ENCODE data around the gene JARID2.
"Not testable (repeated sequence)": the region's sequence is repeated elsewhere in the genome, so short reads cannot be mapped to it uniquely, and the experiment has no call there.

Gene JARID2

DNA sequence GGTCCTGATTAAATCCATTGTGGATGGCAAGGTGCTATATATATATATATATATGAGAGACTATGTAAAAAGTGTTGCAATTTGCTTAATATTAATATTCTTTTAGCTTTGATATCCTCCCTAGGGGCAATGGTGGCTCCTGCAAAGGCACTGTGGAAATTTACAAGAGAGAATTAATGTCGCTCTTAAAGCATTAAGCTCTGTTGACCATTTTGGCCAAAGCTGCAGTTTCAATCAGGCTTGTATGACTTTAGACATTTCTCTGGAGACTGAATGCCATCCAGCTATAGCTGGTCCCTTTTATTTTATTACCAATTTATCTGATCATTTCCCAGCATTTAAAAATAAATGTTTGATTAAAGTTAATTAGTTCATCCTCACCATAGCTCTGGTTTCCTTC, 155.3 kb downstream of the JARID2 start:
- no peak for DNase-seq (ENCODE audit: low spot score)

DNA sequence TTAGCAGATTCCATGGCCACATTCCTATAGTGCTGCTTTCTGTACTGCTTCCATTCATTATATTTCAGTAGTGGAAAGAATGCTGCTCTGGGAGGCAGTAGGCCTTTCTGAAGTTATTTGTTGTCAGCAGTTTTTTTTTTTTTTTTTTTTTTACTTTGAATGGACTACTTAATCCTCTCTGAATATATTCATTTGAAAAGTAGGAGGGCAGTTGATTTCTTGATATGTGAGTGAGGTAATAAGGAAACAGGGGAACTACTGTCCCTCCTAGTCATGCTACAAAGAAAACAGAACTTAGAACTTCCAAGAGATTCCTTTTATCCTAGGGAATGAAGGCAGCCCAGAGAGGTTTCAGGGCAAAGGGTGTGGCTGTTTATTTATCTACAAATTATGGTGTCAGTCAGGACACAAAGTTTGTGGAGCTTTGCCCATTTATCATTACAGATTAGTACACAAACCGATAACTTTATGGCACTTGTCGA, 155.9 kb downstream of the JARID2 start:
- DNase-seq (ENCODE audit: low spot score): no peak

DNA sequence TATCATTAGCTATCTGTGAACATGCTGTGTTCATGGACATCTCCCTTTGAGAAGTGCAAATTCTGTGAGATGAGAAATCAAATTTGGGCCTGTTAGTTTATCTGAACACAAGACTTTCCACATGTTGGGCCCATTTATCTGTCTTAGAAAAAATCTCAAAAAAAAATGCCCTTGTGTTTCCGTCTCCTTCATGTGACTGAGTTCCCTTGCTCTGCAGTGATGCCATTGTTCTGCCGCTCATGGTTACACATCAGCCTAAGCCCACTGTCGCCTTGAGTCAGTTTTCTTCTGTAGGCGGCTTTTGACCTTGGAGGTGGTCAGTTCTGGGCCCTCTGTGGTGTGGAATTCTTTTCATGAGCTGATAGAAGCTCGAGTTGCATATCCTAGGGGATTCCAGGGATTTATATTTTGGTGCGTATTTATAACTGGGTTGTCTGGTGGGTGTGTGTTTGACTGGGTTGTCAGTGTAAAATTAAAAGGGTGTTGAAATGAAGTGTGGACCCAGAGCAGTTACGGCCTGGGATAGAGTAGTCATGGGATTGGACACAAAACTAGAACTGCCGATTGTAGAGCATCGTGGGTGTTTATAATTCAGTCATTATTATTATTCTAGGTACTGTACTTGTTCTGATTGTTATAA, 156.7 kb downstream of the JARID2 start:
- DNase-seq (ENCODE audit: low spot score): no peak

DNA sequence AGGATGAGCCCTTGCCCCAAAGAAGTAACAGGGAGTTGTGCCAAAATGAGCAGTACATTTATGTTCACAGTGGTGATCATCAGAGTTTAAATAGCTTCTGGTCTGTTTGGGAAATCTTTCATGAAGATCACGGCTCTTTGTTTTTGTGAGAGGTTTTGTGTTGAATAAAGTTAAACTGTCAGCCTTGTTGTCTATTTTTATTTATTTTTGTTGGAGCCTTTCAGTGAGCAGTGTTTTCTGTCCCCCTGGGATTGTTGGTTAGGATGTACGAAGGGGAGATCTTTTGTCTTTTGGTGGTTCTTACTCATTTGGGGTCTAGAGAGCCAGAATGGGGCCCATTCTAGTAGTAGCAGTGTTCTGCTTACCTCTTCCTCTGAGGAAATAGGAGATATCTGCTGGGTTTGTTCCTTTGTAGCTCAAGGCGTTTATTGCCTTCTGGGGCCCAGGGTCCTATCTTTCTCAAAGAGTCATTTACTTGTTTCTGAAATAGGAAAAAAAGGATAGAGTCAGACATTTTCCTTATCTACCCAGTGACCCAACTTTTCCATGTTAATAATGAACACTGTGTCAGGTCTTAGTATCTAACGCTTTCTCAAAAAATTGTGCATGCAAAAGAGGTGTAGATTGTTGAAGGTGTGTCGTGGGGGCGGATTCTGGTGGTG, 157.4 kb downstream of the JARID2 start:
- no peak for DNase-seq (ENCODE audit: low spot score)

DNA sequence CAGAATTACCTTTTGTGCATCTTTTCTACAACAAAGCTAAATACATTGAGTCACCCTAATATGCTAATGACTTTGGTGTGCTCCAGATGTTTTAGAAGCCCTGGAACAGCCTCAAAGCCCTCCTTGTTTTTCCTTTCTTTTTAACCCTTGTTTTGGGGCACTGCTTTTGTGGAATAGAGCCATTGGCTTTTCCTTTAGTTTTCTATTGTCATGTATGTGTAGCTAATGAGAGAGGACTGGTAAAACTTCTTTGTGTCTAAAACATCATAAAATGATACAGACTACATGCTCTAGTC, 158.8 kb downstream of the JARID2 start:
- no peak for DNase-seq (ENCODE audit: low spot score)

DNA sequence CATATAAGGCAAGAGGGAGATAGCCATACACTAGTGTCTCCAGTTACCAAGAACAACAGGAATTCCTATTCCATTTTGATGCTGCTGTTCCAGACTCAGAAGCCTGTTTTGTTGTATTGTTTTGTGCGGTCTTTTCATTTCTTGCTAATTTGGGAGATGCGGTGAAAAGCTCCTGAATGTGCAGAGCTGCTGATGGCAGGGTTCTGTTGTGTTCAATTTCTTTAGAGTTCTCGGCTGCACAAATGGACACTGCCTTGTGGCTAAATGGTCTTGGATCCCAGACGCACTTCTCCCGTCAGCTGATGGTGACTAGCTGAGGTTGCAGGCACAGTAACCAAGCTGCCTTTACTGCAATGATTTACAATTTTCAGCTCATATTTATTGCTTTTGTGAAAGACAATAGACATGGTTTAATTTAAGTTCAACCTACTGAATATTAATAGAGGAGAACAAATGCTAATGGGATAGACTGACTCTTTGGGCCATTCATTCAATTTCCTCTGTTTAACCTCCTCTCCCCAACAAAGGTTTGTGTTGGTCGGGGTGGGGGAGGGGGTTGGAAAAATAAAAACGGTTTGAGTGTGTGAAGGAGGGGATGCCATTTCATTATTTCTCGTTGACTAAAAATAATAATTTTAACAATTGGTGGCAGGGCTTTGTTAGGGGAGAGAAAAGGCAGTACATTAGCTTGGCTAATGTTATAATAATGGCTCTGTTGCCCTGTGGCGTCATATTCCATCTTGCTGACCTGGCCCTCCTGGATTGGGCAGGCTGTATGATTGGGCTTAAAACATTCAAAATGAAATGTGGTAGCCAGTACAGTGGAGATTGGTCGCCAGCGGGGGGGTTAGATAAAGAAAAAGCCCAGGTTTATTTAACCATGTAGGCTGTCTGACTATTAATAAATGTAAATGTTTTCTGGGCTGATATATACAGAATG, 159.5 kb downstream of the JARID2 start:
- DNase-seq (ENCODE audit: low spot score): no peak

DNA sequence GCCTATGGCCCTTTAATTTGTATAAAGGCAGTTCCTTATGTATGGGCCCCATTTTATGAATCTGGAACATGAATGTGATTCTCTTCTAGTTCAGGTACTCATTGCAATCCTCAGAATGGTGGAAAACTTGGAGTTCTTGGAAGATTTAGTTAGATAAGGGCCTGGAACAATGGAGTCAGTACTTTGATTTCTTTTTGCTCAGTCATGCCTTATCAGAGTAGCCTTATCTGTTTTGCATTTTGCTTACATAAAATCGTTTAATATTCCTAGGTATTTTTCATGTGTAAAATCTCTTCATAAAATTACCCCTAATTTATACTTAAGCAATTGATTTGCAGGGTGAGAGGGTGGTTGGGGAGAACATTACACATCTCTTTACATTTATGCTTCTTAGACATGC, 160.6 kb downstream of the JARID2 start:
- DNase-seq (ENCODE audit: low spot score): no peak

DNA sequence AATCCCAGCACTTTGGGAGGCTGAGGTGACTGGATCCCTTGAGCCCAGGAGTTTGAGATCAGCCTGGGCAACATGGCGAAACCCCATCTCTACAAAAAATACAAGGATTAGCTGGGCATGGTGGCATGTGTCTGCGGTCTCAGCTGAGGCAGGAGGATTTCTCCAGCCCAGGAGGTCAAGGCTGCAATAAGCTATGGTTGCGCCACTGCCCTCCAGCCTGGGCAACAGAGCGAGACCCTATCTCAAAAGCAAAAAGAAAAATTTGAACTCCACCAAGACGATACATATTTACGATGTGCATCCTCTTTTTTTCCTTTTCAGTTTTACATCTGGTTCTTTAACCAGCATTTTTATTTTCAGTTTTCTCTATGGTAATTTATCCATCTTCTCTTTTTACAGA, 162.1 kb downstream of the JARID2 start:
- DNase-seq (ENCODE audit: low spot score): no peak

DNA sequence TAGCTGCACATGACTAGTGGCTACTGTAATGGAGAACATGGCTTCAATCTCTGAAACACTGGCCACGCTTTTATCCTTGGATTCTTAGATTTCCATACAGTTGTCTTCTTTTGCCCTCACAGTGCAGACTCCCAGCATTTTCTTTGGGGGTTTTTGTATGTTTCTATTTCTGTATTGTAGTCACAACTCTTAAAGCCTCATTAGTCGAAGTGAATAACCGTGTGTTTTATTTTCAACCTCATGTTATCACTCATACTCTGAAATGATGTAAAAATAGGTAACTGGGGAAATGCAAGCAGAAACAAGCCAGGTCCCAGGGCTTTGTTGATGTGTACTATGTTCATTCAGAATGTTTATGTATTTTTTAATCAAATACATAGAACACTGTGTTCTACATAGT, 162.9 kb downstream of the JARID2 start:
- no peak for DNase-seq (ENCODE audit: low spot score)

DNA sequence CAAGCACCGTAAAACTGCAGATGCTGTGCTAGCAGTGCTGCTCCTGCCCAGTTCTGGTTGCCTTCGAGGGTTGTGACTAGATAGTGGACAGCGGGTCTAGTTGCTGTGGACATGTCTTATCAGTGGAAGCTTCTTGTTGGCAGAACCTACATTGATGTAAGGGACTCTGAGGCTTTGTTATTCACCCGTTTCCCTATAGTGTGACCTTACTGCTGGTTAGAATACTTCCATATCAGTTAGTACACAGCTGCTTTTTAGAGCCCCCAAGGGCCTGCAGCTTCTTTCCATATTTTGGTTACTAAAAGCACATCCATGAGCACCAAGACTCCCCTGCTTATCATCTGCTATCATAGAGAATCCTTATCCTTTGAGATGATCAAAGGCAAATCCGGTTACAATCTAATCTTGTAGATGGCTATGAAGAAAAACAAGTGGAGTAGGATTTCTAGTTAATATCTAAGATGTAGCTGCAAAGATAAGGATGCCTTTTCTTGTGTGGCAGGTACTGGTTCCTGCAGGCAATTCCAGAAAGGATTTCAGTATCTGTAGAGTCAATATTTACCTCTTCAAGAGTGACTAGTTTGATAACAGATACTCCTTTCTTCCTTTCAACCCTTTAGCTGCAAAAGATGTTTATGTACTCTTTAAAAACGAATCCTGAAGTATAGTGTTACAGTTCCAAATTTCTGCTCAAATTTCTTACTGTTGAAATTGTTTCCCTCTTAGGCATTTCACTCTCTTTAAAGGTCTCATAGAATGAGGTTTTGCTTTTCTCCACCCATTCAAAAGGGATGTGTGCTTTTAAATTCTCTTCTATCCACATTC, 163.6 kb downstream of the JARID2 start:
- no peak for DNase-seq (ENCODE audit: low spot score)

DNA sequence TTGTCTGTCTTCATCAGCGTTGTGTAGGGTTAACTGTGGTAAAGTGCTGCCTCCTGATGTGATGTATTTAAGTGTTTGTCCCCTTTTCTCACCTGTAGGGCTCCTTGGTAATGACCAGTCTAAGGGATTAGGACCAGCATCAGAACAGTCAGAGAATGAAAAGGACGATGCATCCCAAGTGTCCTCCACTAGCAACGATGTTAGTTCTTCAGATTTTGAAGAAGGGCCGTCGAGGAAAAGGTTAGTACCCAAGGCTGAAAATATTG, 164.2 kb downstream of the JARID2 start:
- no peak for DNase-seq (ENCODE audit: low spot score)

DNA sequence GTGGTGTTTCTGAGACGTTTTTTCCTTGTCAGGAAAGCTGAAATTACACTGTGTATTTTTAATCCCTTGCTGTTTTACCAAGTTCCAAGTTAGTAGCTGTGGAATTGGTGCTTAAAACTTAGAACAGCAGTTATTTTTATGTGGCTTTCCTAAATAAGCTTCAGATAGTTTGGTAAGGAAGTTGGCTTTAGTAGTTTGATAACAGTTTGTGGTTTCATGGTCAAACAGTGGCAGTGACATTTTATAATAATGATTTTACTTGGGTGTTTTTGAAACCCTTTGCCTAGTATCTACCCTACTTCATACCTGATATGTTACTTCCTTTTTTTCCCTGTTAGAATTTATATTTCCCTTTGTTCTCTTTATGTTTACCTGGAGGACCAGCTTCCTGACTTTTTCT, 164.9 kb downstream of the JARID2 start:
- DNase-seq (ENCODE audit: low spot score): no peak

DNA sequence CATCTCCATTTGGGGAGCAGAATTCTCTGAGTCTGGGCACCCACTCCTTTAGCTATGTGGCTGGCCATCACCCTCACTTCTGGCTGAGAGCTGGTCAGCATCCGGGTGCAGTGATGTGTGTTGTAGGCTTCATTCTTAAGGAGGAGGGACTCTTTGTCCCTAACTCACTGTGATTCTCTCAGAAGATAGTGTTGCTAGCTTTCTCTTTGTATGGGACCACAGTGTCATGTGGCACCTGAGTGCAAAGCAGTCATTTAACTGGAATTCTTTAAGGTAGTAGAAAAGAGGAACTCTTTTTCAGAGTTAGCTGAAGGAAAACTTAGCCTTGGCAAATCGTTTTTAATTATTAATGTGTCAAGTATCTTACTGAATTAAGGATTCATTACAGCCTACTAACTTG, 165.9 kb downstream of the JARID2 start:
- no peak for DNase-seq (ENCODE audit: low spot score)

DNA sequence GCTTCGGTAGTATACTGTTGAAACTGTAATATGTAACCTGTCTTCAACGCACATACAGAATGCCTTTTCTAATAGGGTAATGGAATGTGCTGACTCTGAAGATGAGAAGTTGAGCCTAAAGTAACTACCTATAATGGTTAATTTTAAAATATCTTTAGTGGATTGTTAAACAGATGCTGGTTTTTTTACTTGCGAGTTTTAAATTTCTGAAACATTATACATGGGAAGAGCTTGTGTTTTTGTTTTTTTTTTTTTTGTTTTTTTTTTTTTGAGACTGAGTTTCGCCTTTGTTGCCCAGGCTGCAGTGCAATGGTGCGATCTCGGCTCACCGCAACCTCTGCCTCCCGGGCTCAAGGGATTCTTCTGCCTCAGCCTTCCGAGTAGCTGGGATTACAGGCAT, 166.9 kb downstream of the JARID2 start:
- no peak for DNase-seq (ENCODE audit: low spot score)

DNA sequence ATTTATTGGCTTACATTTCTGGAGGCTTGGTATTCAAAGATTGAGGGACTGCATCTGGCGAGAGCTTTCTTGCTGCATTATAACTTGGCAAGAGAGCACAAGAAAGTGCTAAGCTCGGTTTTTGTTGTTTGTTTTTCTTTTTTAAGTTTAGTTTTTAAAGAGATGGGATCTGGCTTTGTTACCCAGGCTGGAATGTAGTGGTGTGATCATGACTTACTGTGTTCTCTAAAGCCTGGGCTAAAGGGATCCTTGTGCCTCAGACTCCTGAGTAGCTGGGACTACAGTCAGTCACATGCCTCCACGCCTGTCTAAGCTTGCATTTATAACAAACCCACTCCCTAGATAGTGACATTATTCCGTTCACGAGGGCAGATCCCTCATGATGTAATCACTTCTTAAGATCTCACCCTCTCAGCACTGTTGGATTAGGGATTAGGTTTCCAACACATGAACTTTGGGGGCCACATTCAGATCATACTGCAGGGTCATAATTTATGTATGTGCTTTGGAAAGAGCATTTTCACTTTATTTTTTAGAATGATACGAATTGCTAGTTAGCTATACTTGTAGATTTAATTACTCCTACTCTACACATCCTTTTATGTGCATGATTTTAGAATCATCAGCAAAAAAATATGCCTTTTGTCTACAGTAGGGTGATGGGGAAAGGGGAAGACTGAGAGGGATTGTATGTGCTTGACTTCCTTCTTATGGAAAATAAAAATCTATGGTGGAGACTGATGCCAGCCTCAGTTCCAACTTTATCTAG, 167.8 kb downstream of the JARID2 start:
- no peak for DNase-seq (ENCODE audit: low spot score)

DNA sequence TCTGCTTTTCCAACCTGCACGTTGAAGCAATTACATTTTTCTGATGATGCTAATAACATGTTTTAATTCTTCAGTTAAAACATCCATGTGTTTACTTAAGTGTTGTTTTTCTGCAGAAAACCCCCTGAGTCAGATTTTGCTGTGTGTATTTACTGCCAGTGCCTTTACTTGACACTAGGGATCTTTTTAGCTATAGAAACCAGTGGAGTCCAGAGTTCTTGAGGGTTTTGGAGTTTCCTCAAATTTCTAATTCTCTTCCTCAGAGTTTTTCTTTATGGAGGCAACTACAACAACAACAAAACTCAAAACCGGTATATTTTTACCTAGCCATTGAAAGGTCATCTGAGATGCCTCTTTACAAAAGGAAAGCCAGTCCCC, 168.4 kb downstream of the JARID2 start:
- DNase-seq (ENCODE audit: low spot score): no peak

DNA sequence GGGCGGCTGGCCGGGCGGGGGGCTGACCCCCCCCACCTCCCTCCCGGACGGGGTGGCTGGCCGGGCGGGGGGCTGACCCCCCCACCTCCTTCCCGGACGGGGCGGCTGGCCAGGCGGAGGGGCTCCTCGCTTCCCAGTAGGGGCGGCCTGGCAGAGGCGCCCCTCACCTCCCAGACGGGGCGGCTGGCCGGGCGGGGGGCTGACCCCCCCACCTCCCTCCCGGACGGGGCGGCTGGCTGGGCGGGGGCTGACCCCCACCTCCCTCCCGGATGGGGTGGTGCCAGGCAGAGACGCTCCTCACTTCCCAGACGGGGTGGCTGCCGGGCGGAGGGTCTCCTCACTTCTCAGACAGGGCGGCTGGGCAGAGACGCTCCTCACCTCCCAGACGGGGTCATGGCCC, 169.8 kb downstream of the JARID2 start:
- DNase-seq (ENCODE audit: low spot score): not testable (repeated sequence)

DNA sequence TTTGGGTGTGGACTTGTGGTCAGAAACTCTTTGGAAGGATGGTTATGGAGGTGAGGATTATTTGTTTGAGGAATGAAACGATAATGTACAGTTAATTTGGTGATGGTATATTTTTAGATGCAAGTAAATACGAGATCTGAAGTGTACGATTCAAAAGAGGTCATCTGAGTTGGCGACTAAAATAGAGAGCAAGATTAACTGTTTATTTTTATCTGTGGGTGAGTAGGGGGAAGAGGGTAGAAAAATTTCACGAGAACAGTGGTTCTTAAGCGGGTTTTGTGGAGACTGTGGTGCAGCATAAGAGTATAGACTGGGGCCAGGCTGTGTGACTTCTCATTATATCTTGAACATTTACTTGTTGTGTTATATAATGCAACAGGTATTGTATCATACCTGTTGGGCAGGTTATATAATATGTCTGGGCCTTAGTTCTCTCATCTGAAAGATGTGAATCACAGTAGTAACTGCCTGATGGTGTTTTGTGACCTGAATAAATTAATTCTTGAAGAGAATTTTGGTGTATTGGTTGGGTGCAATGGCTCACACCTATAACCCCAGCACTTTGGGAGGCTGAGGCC, 171.2 kb downstream of the JARID2 start:
- DNase-seq (ENCODE audit: low spot score): no peak

DNA sequence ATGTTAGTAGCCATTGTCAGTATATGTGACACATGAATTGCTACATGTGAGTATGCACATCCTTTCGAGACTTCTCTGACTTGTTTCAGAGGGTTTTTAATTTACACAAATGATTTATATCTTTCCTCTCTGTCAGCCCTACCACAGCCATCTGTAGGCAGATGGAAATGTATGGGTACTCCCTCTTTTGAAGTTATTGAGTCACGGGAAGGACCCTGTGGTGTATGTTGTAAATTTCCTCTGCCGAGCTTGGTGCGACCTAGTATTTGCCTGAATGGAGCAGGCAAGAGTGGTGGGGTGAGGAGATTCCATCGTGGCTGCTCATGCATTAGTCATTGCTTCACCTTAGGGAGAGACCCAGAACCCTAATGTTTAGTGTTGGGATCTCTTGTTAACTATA, 171.9 kb downstream of the JARID2 start:
- no peak for DNase-seq (ENCODE audit: low spot score)

DNA sequence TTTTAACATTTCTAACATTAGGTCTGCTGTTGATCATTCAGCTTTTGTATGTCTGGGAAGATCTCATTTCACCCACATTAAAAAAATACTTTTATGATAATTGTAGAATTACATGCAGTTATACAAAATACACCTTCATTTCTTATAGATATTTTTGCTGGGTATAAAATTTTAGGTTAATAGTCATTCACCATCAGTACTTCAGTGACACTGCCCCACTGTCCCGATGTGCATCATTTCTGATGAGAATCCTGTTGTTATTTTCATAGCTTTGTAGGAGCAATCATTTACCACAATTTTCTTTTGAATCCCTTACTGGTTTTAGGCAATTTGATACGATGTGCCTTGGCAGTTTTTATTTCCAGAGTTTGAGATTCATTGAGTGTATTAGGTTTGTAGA, 173.6 kb downstream of the JARID2 start:
- DNase-seq (ENCODE audit: low spot score): no peak

DNA sequence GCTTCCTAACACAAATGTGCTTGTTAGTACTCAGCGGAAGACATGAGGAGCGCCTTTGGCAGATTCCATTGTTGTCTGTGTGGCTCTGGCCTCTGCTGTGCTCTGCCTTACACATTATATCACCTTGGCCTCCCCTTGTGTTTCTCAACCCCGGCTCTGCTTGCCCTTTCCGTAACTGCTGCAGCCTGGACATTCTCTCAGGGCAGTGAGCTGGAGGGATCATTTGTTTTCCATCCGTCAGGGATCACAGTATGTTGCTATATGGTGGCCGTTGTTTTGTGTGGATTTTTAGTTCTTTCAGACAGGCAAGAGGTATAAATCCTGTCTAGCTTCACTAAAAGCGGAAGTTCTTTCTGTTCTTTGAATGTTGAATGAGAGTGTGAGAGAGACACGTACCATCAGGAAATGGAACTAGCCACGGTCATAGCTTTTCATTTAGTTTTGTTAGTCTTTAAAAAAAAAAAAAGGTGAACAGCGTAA, 175.1 kb downstream of the JARID2 start:
- no peak for DNase-seq (ENCODE audit: low spot score)

All from CD4-positive, alpha-beta T cell treated with Interleukin-2 at 100 ng/mL for 4 hours (primary cell).